Thymus (tissue), 11 donors: ENCODE results near the gene MON1A. TPM values are rescaled to one million over a fixed set of nuclear protein-coding genes. Genes with fewer than 3 reads are reported as not detected.
"Not testable (repeated sequence)": the region's sequence is repeated elsewhere in the genome, so short reads cannot be mapped to it uniquely, and the experiment has no call there.

Source experiments
- DNase-seq, 9 donors: peaks; one replicate each; pipeline ENCODE4 v3.0.0-alpha.2; 2013; ENCODE audit warnings: low spot score in 9 of 9, low read depth in 6 of 9, missing footprints in 1 of 9
- H3K27ac ChIP-seq, 2 donors: one replicate each; pipeline ENCODE4 v1.5.1; 2013; ENCODE audit warnings: control low read depth in 1 of 2, low read depth in 1 of 2, low read length in 1 of 2, mild to moderate bottlenecking in 1 of 2, moderate library complexity in 1 of 2
- H3K27me3 ChIP-seq, 2 donors: one replicate each; pipeline ENCODE4 v1.5.1; 2013; ENCODE audit warnings: low read length in 1 of 2; ENCODE audit not compliant: control insufficient read depth in 2 of 2, insufficient read depth in 1 of 2
- H3K36me3 ChIP-seq, 2 donors: one replicate each; pipeline ENCODE4 v1.5.1; 2013; ENCODE audit warnings: low read length in 1 of 2, mild to moderate bottlenecking in 1 of 2, moderate library complexity in 1 of 2; ENCODE audit not compliant: control insufficient read depth in 2 of 2, insufficient read depth in 2 of 2
- H3K4me1 ChIP-seq, 2 donors: one replicate each; pipeline ENCODE4 v1.5.1; 2013; ENCODE audit warnings: low read length in 2 of 2; ENCODE audit not compliant: control insufficient read depth in 2 of 2, insufficient read depth in 2 of 2
- H3K4me3 ChIP-seq, 2 donors: one replicate each; pipeline ENCODE4 v1.5.1; 2013; ENCODE audit warnings: low read length in 2 of 2, control low read depth in 1 of 2, mild to moderate bottlenecking in 1 of 2
- H3K9me3 ChIP-seq, 2 donors: one replicate each; pipeline ENCODE4 v1.5.1; 2013; ENCODE audit warnings: low read length in 1 of 2, mild to moderate bottlenecking in 1 of 2; ENCODE audit not compliant: control insufficient read depth in 2 of 2, insufficient read depth in 1 of 2
- WGBS: extraction: QIAGEN DNeasy Blood & Tissue Kit; methylation state at CpG from one replicate; pipeline ENCODE4 v1.1.7; 2013; 5-methylcytosine and 5-hydroxymethylcytosine counted together
- polyA plus RNA-seq: library from polyadenylated mRNA; stranded (reverse); fragments of 200-250 nt; gene quantifications from one replicate; pipeline ENCODE4 v1.2.3, GENCODE V29; 2013
- total RNA-seq: library from RNA; stranded (reverse); fragments of 120-200 nt; gene quantifications from one replicate; pipeline ENCODE4 v1.2.4, GENCODE V29; 2013
- donor health status: healthy.

MON1A gene
- total and polyA plus RNA-seq, 2 donors = 5.9 to 6.9 TPM

GRCh38 chr3:49942651-49943050, 13.0 kb upstream of the MON1A start:
- WGBS = 94% methylated on average over 2 of the region's 2 CpGs
- no peaks in the 10 kb centered on the region for H3K27me3 ChIP-seq
- peaks cover 0 to 4% of the 10 kb centered on the region in 2 donors for H3K9me3 ChIP-seq
- peaks cover 2 to 3% of the 10 kb centered on the region in 2 donors for H3K36me3 ChIP-seq
- H3K27ac ChIP-seq = no peak overlapping the region
- no peak overlapping the region for H3K4me3 ChIP-seq
- DNase-seq = no peak
- peaks cover 5 to 15% of the 10 kb centered on the region in 2 donors for H3K4me1 ChIP-seq

GRCh38 chr3:49940667-49941249, 11.1 kb upstream of the MON1A start:
- Histone ChIP-seq H3K36me3 (peaks cover under 1 to 2% of the 10 kb centered on the region in 2 donors), H3K27ac (peak overlapping the region; percentile 87 to 97), H3K9me3 (peaks cover 0 to 4% of the 10 kb centered on the region in 2 donors), H3K27me3 (no peaks in the 10 kb centered on the region), H3K4me3 (peak overlapping the region; percentile 62 to 98), H3K4me1 (peaks cover 5 to 15% of the 10 kb centered on the region in 2 donors)
- WGBS = 13% methylated on average over 23 of the region's 23 CpGs
- DNase-seq = no peak

GRCh38 chr3:49939858-49940666, 10.5 kb upstream of the MON1A start, which contains the start of gene RBM6:
Gene RBM6, plus strand, starts transcription at chr3:49940150. Its CDS starts 22,492 bp downstream, at chr3:49962642.
- Histone ChIP-seq H3K4me1 (peaks cover 5 to 15% of the 10 kb centered on the region in 2 donors), H3K27ac (peak within 1 kb of the TSS; percentile 87 to 97), H3K36me3 (peaks cover 0 to under 1% of the 10 kb centered on the region in 2 donors), H3K4me3 (peak within 1 kb of the TSS; percentile 62 to 98), H3K27me3 (no peaks in the 10 kb centered on the region), H3K9me3 (peaks cover 0 to 4% of the 10 kb centered on the region in 2 donors)
- peak; percentile 83 to 98 (median 92) for DNase-seq
- WGBS = under 1% methylated on average over 74 of the region's 74 CpGs

GRCh38 chr3:49937090-49937489, 7.5 kb upstream of the MON1A start:
- WGBS = 63% methylated on average over 3 of the region's 3 CpGs
- no peaks in the 10 kb centered on the region for H3K9me3 ChIP-seq
- no peak overlapping the region for H3K27ac ChIP-seq
- DNase-seq = no peak
- peaks cover 5 to 15% of the 10 kb centered on the region in 2 donors for H3K4me1 ChIP-seq
- no peak overlapping the region for H3K4me3 ChIP-seq
- H3K36me3 ChIP-seq = no peaks in the 10 kb centered on the region
- no peaks in the 10 kb centered on the region for H3K27me3 ChIP-seq

- WGBS = 95% methylated on average over 15 of the region's 15 CpGs
- H3K36me3 ChIP-seq, H3K9me3 ChIP-seq, H3K27me3 ChIP-seq, H3K4me3 ChIP-seq, DNase-seq, H3K27ac ChIP-seq: not testable (repeated sequence)
- peaks cover 8 to 20% of the 10 kb centered on the region in 2 donors for H3K4me1 ChIP-seq
These were observed 2.7 kb upstream of the MON1A start for GRCh38 chr3:49932281-49932680.

- WGBS = 92% methylated on average over 1 of the region's 1 CpG
- Histone ChIP-seq H3K36me3 (no peaks in the 10 kb centered on the region), H3K4me3 (no peak overlapping the region), H3K27ac (no peak overlapping the region), H3K4me1 (peaks cover 8 to 20% of the 10 kb centered on the region in 2 donors), H3K27me3 (no peaks in the 10 kb centered on the region), H3K9me3 (no peaks in the 10 kb centered on the region)
- DNase-seq = peak in 1 of 9 donors; percentile 39
These were observed 1.3 kb upstream of the MON1A start for GRCh38 chr3:49930922-49931321.

- no peaks in the 10 kb centered on the region for H3K27me3 ChIP-seq
- WGBS = 89% methylated on average over 16 of the region's 16 CpGs
These were observed 618 bp upstream of the MON1A start for GRCh38 chr3:49930168-49930690.

GRCh38 chr3:49928481-49929017, 1.1 kb downstream of the MON1A start:
- Histone ChIP-seq H3K36me3 (no peaks in the 10 kb centered on the region), H3K27me3 (no peaks in the 10 kb centered on the region), H3K27ac (no peak overlapping the region), H3K4me1 (peaks cover 8 to 20% of the 10 kb centered on the region in 2 donors), H3K4me3 (no peak overlapping the region), H3K9me3 (no peaks in the 10 kb centered on the region)
- DNase-seq = peak in 1 of 9 donors; percentile 21
- WGBS = 95% methylated on average over 5 of the region's 5 CpGs

More at GRCh38 chr3:49930168-49930690, 618 bp upstream of the MON1A start:
- Histone ChIP-seq H3K27ac (peak overlapping the region in 1 of 2 donors; percentile 78), H3K36me3 (no peaks in the 10 kb centered on the region), H3K4me1 (peaks cover 8 to 20% of the 10 kb centered on the region in 2 donors), H3K4me3 (peak overlapping the region; percentile 93 to 98), H3K9me3 (no peaks in the 10 kb centered on the region)
- no peak for DNase-seq

- H3K36me3 ChIP-seq = no peaks in the 10 kb centered on the region
- DNase-seq = no peak
- no peak overlapping the region for H3K27ac ChIP-seq
- H3K4me3 ChIP-seq = no peak overlapping the region
- H3K9me3 ChIP-seq = no peaks in the 10 kb centered on the region
- 99% methylated on average over 5 of the region's 5 CpGs for WGBS
- H3K27me3 ChIP-seq = no peaks in the 10 kb centered on the region
- H3K4me1 ChIP-seq = peaks cover 8 to 20% of the 10 kb centered on the region in 2 donors
These were observed 1.8 kb downstream of the MON1A start for GRCh38 chr3:49927798-49928197.
